CD8-positive, alpha-beta memory T cell (primary cell): ENCODE data around the gene ARHGEF7. TPM values are rescaled to one million over a fixed set of nuclear protein-coding genes. Genes with fewer than 3 reads are reported as not detected.
"Not testable (repeated sequence)": the region's sequence is repeated elsewhere in the genome, so short reads cannot be mapped to it uniquely, and the experiment has no call there.

Experiments used
- CTCF ChIA-PET: fragments of 350-600 bp; sonication (Branson Sonifier 250); formaldehyde crosslinking; loops from one replicate; lab custom pipeline; 2021; ENCODE audit warnings: antibody characterized with exemption; lab: Charles Lee
- POLR2A ChIA-PET: fragments of 350-600 bp; sonication (Branson Sonifier 250); formaldehyde crosslinking; loops from one replicate; lab custom pipeline; 2021; ENCODE audit warnings: antibody characterized with exemption; lab: Charles Lee
- DNase-seq, 5 donors: peaks; one replicate each; pipeline versions ENCODE4 v3.0.0 to v3.0.0-alpha.2; 2020 to 2022; ENCODE audit warnings: mixed read lengths in 1 of 5
- H3K27ac ChIP-seq: one replicate; pipeline ENCODE4 v1.7.0; 2013; ENCODE audit warnings: low read depth, mild to moderate bottlenecking, low read length, moderate library complexity
- H3K27me3 ChIP-seq: 2 replicates; pipeline ENCODE4 v1.7.0; 2013; ENCODE audit warnings: low read length, mild to moderate bottlenecking; ENCODE audit not compliant: insufficient read depth, poor library complexity, severe bottlenecking
- H3K36me3 ChIP-seq: 2 replicates; pipeline ENCODE4 v1.7.0; 2013; ENCODE audit warnings: mild to moderate bottlenecking, low read length, moderate library complexity; ENCODE audit not compliant: insufficient read depth
- H3K4me1 ChIP-seq: 2 replicates; pipeline ENCODE4 v1.7.0; 2013; ENCODE audit warnings: mild to moderate bottlenecking, low read length, moderate library complexity; ENCODE audit not compliant: insufficient read depth
- H3K4me3 ChIP-seq: 2 replicates; pipeline ENCODE4 v1.7.0; 2013; ENCODE audit warnings: mild to moderate bottlenecking, low read length
- H3K9me3 ChIP-seq: 2 replicates; pipeline ENCODE4 v1.7.0; 2013; ENCODE audit warnings: mild to moderate bottlenecking, low read length
- H3K27ac Mint-ChIP-seq, 8 donors: one replicate each; pipeline ENCODE4 v1.8.0; 2020 to 2021; ENCODE audit warnings: mixed read lengths in 8 of 8, mild to moderate bottlenecking in 6 of 8, inconsistent platforms in 3 of 8, moderate library complexity in 3 of 8
- H3K27me3 Mint-ChIP-seq, 2 donors: one replicate each; pipeline ENCODE4 v1.8.0; 2020 to 2021; ENCODE audit warnings: mixed read lengths in 2 of 2, mild to moderate bottlenecking in 1 of 2, moderate library complexity in 1 of 2
- H3K36me3 Mint-ChIP-seq, 3 donors: one replicate each; pipeline ENCODE4 v1.8.0; 2020 to 2021; ENCODE audit warnings: mixed read lengths in 3 of 3, inconsistent platforms in 1 of 3, mild to moderate bottlenecking in 1 of 3
- H3K4me1 Mint-ChIP-seq, 3 donors: one replicate each; pipeline ENCODE4 v1.8.0; 2020 to 2021; ENCODE audit warnings: mixed read lengths in 3 of 3, inconsistent platforms in 1 of 3, mild to moderate bottlenecking in 1 of 3
- H3K4me3 Mint-ChIP-seq, 7 donors: one replicate each; pipeline ENCODE4 v1.8.0; 2020 to 2021; ENCODE audit warnings: mixed read lengths in 7 of 7, mild to moderate bottlenecking in 6 of 7, moderate library complexity in 4 of 7, inconsistent platforms in 2 of 7
- H3K9me3 Mint-ChIP-seq, 5 donors: one replicate each; pipeline ENCODE4 v1.8.0; 2020 to 2022; ENCODE audit warnings: mixed read lengths in 5 of 5, mild to moderate bottlenecking in 3 of 5, moderate library complexity in 2 of 5, inconsistent platforms in 1 of 5
- polyA plus RNA-seq: library from polyadenylated mRNA; unstranded; fragments of 300-500 nt; fragmentation: Illumina TruSeq; gene quantifications from one replicate; pipeline ENCODE4 v1.2.3, GENCODE V29; 2021
- total RNA-seq, 2 experiments: library from RNA; stranded (reverse); gene quantifications; one replicate each; pipeline ENCODE4 v1.2.3, GENCODE V29; 2021

Gene ARHGEF7
- total and polyA plus RNA-seq, 3 experiments from 2014 or later, result 12.0 to 46.2 (median 45.9) TPM

DNA sequence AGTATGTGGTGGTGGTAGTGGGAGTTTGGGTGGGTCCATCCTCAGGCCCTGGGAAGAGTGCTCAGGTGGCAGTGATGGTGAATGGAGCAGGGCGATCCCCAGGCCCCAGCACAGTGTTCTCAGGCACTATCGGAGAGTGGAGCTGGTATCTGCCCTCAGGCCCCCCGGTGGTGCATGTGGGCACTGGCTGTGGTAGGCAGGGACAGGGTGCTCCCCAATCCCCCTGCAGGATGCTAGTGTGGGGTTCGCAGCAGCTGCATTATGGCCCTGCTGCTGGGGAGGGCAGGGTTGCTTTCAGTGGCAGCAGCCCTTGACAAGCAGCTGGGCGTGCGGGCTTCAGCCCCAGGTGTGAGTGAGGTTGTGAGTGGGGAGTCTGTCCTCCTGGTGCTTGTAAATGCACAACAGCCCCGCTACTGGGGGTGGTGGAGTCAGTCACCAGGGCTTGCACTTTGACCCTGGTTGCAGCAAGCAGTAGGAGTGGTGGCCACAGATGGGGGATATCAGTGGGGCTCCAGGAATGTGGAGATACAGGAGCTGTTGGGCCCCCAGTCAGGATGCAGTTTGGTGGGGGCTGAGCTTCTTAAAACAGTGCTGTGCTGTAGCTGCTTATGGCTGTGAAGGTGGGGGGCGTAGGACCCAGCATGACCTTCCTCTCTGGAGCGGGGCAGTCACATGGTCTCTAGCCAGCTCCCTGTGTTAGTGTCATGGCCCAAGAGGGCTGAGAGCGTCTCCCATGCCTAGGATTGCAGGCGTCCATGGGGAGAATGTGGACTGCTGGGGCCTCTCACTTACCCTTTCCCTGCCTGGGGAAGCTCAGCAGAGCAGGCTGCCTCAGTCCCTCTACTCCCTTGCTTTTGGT, 38.7 kb upstream of the ARHGEF7 start:
- no peaks in the 10 kb centered on the region for H3K4me1 Mint-ChIP-seq
- H3K27me3 Mint-ChIP-seq, result peaks cover 8 to 17% of the 10 kb centered on the region in 2 donors
- ChIA-PET POLR2A (no interaction called here), CTCF (interaction anchor here (0.9 to 1.4 kb wide), 2 partner anchors 8 to 40 kb away, joined by 3 to 9 read pairs; no protein-coding TSS in a partner anchor)
- no peaks in the 10 kb centered on the region for H3K36me3 ChIP-seq
- H3K9me3 Mint-ChIP-seq, result peaks cover 24 to 40% (median 36%) of the 10 kb centered on the region in 5 donors
- H3K4me3 Mint-ChIP-seq, result no peak overlapping the region
- H3K4me3 ChIP-seq, result no peak overlapping the region
- no peaks in the 10 kb centered on the region for H3K4me1 ChIP-seq
- peaks cover 14% of the 10 kb centered on the region for H3K9me3 ChIP-seq
- peaks cover 2 to 13% (median 2%) of the 10 kb centered on the region in 3 donors for H3K36me3 Mint-ChIP-seq
- no peak overlapping the region for H3K27ac Mint-ChIP-seq
- no peaks in the 10 kb centered on the region for H3K27me3 ChIP-seq
- no peak for DNase-seq
- no peak overlapping the region for H3K27ac ChIP-seq

DNA sequence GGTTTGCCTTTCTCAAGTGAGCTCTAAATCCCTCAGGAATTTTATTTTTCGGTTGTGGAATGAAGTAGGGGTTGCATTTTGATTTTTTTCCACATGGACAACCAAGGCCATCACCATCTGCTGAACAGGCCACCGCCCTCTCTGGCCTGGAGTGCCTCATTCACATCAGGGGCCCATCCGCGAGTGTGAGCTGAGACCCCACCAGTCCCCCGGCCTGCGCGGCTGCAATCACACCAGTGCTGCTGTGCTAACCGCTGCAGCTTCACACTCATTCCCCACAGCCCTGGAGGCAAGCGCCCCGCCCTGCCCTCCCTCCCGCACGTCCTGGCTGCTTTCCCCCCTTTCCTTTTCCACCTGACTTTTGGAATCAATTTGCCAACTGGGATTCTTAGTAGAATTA, 35.7 kb upstream of the ARHGEF7 start:
- DNase-seq, result no peak
- no peak overlapping the region for H3K4me3 ChIP-seq

DNA sequence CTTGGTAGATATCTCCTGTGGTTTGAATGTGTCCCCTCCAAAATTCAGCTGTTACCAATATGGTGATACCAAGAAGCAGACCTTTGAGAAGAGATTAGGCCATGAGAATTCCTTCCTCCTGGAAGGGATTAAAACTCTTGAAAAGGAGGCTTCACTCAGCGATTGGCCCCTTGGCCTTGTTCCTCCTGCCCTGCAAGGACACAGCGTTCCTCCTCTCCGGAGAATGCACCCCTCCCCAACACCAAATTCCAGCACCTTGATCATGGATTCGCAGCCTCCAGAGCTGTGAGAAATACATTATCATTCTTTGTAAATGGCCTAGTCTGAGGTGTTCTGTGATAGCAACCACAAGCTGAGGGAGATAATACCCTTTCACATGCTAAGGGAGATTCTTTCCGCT, 34.5 kb upstream of the ARHGEF7 start:
- H3K9me3 Mint-ChIP-seq, result peaks cover under 1 to 5% (median 2%) of the 10 kb centered on the region in 5 donors
- no peak overlapping the region for H3K4me3 Mint-ChIP-seq
- H3K4me3 ChIP-seq, result no peak overlapping the region
- H3K27me3 ChIP-seq, result no peaks in the 10 kb centered on the region
- H3K27ac ChIP-seq, result no peak overlapping the region
- no peaks in the 10 kb centered on the region for H3K9me3 ChIP-seq
- CTCF ChIA-PET, result no interaction called here
- no peak for DNase-seq
- peaks cover 0 to 2% (median 0%) of the 10 kb centered on the region in 3 donors for H3K36me3 Mint-ChIP-seq
- no peaks in the 10 kb centered on the region for H3K36me3 ChIP-seq
- H3K4me1 Mint-ChIP-seq, result no peaks in the 10 kb centered on the region
- POLR2A ChIA-PET, result no interaction called here
- H3K27ac Mint-ChIP-seq, result no peak overlapping the region
- peaks cover 9 to 26% of the 10 kb centered on the region in 2 donors for H3K27me3 Mint-ChIP-seq
- no peaks in the 10 kb centered on the region for H3K4me1 ChIP-seq

More for the DNA sequence above, 35.7 kb upstream of the ARHGEF7 start:
- no peak overlapping the region for H3K27ac Mint-ChIP-seq
- H3K9me3 ChIP-seq, result peaks cover 7% of the 10 kb centered on the region
- peaks cover 0 to 12% (median 0%) of the 10 kb centered on the region in 3 donors for H3K36me3 Mint-ChIP-seq
- POLR2A ChIA-PET, result no interaction called here
- peaks cover 8 to 26% of the 10 kb centered on the region in 2 donors for H3K27me3 Mint-ChIP-seq
- H3K27me3 ChIP-seq, result no peaks in the 10 kb centered on the region
- no peaks in the 10 kb centered on the region for H3K36me3 ChIP-seq
- H3K9me3 Mint-ChIP-seq, result peaks cover 11 to 16% (median 13%) of the 10 kb centered on the region in 5 donors
- CTCF ChIA-PET, result interaction anchor here (1.3 kb wide), 1 partner anchor 12 kb away, joined by 4 read pairs; no protein-coding TSS in a partner anchor
- H3K4me3 Mint-ChIP-seq, result no peak overlapping the region
- no peaks in the 10 kb centered on the region for H3K4me1 ChIP-seq
- H3K27ac ChIP-seq, result no peak overlapping the region
- no peaks in the 10 kb centered on the region for H3K4me1 Mint-ChIP-seq

DNA sequence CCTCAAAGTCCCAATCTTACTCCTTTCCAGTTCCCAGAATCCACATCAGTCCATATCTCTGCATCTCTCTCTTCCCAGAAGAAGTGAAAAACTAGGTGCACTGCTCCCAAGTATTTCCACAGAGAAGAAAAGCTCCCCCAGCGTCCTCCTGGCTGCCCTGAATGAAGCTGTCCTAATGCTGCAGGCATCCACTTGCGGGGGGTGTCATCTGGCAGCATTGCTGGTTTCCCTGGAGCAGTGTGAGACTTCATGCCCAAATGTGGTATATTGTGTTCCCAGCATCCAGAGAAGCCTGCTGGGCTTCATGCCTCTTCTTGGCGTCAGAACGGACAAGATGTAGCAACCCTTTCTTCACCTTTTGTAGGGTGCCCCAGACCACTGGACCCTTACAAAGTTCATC, 32.9 kb upstream of the ARHGEF7 start:
- ChIA-PET POLR2A (no interaction called here), CTCF (interaction anchor here (1.9 kb wide), 1 partner anchor 14 kb away, joined by 4 read pairs; no protein-coding TSS in a partner anchor)
- no peak for DNase-seq
- peaks cover 4 to 26% of the 10 kb centered on the region in 2 donors for H3K27me3 Mint-ChIP-seq
- no peak overlapping the region for H3K27ac ChIP-seq
- no peaks in the 10 kb centered on the region for H3K9me3 Mint-ChIP-seq
- H3K9me3 ChIP-seq, result no peaks in the 10 kb centered on the region
- H3K36me3 ChIP-seq, result no peaks in the 10 kb centered on the region
- H3K4me1 Mint-ChIP-seq, result no peaks in the 10 kb centered on the region
- H3K27ac Mint-ChIP-seq, result no peak overlapping the region
- no peaks in the 10 kb centered on the region for H3K36me3 Mint-ChIP-seq
- H3K4me1 ChIP-seq, result no peaks in the 10 kb centered on the region
- no peaks in the 10 kb centered on the region for H3K27me3 ChIP-seq
- H3K4me3 Mint-ChIP-seq, result no peak overlapping the region
- H3K4me3 ChIP-seq, result no peak overlapping the region

DNA sequence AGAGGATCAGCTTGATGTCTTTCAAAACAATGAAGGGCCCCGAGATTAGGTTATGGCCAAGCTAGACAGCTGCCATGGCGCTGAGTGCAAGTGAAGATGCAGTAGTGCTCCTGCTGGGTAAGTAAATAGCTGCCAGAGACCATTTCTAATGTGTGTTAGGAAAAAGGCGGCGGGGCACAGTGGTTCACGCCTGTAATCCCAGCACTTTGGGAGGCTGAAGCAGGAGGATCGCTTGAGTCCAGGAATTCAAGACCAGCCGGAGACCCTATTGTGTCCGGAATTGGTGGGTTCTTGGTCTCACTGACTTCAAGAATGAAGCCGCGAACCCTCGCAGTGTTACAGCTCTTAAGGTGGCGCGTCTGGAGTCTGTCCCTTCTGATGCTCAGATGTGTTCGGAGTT, 32.3 kb upstream of the ARHGEF7 start:
- CTCF ChIA-PET, result interaction anchor here (1.9 kb wide), 1 partner anchor 15 kb away, joined by 4 read pairs; no protein-coding TSS in a partner anchor
- POLR2A ChIA-PET, H3K36me3 Mint-ChIP-seq: not testable (repeated sequence)

DNA sequence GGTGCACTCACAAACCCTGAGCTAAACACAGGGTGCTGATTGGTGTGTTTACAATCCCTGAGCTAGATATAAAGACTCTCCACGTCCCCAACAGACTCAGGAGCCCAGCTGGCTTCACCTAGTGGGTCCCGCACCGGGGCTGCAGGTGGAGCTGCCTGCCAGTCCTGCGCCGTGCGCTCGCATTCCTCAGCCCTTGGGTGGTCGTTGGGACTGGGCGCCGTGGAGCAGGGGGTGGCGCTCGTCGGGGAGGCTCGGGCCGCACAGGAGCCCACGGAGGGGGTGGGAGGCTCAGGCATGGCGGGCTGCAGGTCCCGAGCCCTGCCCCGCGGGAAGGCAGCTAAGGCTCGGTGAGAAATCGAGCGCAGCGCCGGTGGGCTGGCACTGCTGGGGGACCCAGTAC, 31.4 kb upstream of the ARHGEF7 start:
- POLR2A ChIA-PET, H3K27me3 ChIP-seq, H3K36me3 Mint-ChIP-seq, H3K4me1 ChIP-seq, DNase-seq, H3K36me3 ChIP-seq, H3K4me3 ChIP-seq, H3K4me1 Mint-ChIP-seq, H3K9me3 ChIP-seq, H3K27ac Mint-ChIP-seq, H3K27ac ChIP-seq, H3K4me3 Mint-ChIP-seq, H3K9me3 Mint-ChIP-seq: not testable (repeated sequence)
- peaks cover 5 to 26% of the 10 kb centered on the region in 2 donors for H3K27me3 Mint-ChIP-seq
- CTCF ChIA-PET, result interaction anchor here (1.9 kb wide), 1 partner anchor 16 kb away, joined by 4 read pairs; no protein-coding TSS in a partner anchor

More for the DNA sequence above, 32.3 kb upstream of the ARHGEF7 start:
- not testable (repeated sequence) for H3K27me3 ChIP-seq, H3K4me1 Mint-ChIP-seq, H3K4me3 ChIP-seq, DNase-seq, H3K9me3 ChIP-seq, H3K9me3 Mint-ChIP-seq, H3K36me3 ChIP-seq, H3K27ac Mint-ChIP-seq, H3K4me3 Mint-ChIP-seq, H3K4me1 ChIP-seq, H3K27ac ChIP-seq
- peaks cover 4 to 26% of the 10 kb centered on the region in 2 donors for H3K27me3 Mint-ChIP-seq

DNA sequence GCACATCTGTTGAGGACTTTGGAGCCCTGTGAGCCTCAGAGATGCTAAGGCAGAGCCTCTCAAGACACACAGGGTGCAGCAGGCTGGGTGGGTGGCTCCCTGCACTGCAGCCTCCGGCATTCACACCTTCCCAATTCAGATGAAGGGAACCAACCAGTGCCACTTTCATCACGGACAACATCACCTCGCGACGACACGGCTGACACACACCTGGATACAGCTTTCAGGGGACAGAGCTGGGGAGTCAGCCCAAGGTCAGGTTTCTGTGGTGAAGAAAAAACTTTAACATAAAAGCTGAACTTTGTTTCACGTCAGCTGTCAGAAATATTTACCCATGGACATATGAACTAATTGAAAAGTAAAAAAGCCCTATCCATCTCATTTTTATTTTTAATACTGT, 24.9 kb upstream of the ARHGEF7 start:
- Mint-ChIP-seq H3K27ac (no peak overlapping the region), H3K4me3 (no peak overlapping the region), H3K27me3 (peaks cover 5 to 31% of the 10 kb centered on the region in 2 donors), H3K9me3 (no peaks in the 10 kb centered on the region), H3K4me1 (no peaks in the 10 kb centered on the region), H3K36me3 (no peaks in the 10 kb centered on the region)
- no peaks in the 10 kb centered on the region for H3K9me3 ChIP-seq
- no peak overlapping the region for H3K4me3 ChIP-seq
- ChIA-PET CTCF (no interaction called here), POLR2A (no interaction called here)
- no peak for DNase-seq
- no peak overlapping the region for H3K27ac ChIP-seq
- peaks cover 6% of the 10 kb centered on the region for H3K27me3 ChIP-seq
- H3K4me1 ChIP-seq, result no peaks in the 10 kb centered on the region
- no peaks in the 10 kb centered on the region for H3K36me3 ChIP-seq

DNA sequence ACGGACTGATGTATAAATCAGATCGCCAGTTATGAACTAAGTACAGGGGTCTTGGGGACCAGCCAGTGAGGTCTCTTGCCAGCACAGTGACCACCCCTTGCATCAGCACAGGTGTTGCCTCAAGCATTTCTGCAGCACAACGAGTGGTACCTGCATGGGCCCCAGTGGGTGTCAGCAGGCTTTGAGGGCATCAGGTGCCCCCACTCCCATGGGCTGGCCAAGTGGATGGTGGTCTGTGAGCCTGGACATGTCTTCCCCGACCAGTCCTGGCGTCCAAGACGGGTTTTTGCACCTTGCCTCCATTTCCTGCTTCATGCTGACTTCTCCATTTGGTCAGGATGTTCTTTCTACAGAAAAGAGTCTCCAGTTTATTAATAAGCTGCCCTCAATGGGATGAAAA, 22.4 kb upstream of the ARHGEF7 start:
- ChIA-PET CTCF (no interaction called here), POLR2A (no interaction called here)
- Mint-ChIP-seq H3K27ac (no peak overlapping the region), H3K4me3 (no peak overlapping the region), H3K27me3 (peaks cover 14 to 54% of the 10 kb centered on the region in 2 donors), H3K9me3 (no peaks in the 10 kb centered on the region), H3K36me3 (no peaks in the 10 kb centered on the region), H3K4me1 (no peaks in the 10 kb centered on the region)
- H3K36me3 ChIP-seq, result no peaks in the 10 kb centered on the region
- H3K27me3 ChIP-seq, result peaks cover 6% of the 10 kb centered on the region
- DNase-seq, result no peak
- H3K4me3 ChIP-seq, result no peak overlapping the region
- H3K27ac ChIP-seq, result no peak overlapping the region
- H3K9me3 ChIP-seq, result no peaks in the 10 kb centered on the region
- no peaks in the 10 kb centered on the region for H3K4me1 ChIP-seq
